GM04504 (cell line): Measurements from ENCODE around the gene POLR3C.

ENCODE experiments used
- DNase-seq: peaks from one replicate; pipeline ENCODE4 v3.0.0-alpha.2; 2012; ENCODE audit warnings: low read depth

The POLR3C gene

DNA sequence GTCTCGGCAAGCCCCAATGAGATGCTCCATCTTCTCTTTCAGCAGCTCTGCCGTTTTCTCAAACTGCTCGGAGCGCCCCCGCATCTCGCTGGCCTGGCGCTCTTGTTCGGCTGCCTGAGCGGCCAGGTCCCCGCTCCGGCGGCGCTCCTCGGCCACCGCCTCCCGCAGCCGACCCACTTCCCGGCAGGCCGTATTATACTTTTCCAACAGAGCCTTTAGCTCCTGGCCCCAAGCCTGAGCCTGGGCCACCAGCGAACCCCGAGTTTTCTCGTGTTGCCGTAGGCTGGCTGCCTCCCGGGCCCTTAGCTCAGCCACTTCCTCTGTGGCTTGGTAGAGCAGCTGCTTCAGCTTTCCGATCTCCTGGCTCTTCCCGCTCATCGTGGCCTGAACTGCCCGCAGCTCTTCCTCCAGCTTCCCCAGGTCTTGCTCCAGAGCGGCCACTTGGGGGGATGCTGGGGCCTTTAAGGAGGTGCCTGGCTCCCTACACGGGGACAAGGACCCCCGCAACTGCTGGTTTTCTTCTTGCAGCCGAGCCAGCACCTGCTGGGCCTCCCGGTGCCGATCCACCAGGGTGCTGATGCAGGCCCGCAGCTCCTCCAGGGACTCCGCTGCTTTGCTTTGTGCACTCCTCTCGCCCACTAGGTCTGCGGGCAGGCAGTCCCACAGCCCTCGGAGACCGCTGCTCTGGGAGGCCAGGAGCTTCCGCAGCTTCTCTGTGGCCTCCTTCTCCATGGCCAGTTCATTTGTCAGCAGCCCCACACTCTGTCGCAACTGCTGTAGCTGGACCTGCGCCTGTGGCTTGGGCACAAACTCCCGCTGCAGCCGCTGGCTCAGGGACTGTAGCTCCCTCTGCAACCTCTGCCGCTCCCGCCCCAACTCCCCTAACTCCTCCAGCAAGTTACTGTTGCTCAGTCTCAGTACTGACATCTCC lies 48.3 kb downstream of the POLR3C start:
- no peak for DNase-seq

DNA sequence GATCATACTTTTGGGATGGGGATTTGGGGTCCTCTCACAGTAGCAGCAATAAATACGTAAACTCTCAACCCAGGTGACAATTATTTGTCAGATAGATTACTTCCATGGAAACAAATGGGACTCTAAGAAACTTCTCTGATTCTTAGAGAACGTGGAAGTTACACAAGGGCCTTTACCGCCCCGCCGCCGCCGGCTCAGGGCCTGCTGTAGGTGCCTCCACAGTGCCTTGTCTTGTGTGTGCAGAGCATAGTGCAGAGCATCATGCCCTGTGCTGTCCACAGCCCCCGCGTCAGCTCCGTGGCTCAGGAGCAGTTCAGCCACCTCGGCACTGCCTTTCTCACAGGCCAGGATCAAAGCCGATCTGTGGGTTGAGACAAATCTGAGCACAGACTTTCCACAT lies 50.6 kb downstream of the POLR3C start:
- no peak for DNase-seq

DNA sequence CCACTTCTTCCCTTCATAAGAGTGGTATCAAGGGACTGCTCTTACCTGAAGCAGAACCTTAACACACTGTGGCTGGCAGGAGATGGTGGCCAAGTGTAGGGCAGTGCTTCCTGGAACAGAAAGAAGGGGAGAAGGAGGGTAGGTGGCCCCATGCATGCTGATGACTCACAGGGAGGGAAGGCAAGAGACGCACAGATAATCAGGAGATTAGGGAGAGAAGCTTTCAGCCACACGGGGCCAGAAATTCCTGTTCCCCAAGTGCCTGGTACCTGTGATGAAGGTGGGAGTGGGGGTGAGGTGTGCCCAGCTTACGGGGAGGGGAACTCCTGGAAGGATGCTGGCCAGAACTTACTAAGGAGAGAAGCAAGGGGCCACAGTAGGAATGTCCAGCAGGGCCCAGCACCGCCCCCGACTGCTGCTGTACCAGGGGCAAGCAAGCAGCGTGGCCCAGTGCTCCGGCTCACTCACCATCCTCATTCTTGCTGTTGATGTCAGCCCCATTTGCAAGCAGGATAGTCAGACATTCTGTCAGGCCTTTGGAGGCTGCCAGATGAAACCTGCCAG lies 54.0 kb downstream of the POLR3C start:
- DNase-seq, result no peak

GRCh38 chr1:145878724-145879123 lies 54.7 kb downstream of the POLR3C start:
- DNase-seq, result no peak

- no peak for DNase-seq
These were observed 55.8 kb downstream of the POLR3C start for GRCh38 chr1:145879775-145880174.

DNA sequence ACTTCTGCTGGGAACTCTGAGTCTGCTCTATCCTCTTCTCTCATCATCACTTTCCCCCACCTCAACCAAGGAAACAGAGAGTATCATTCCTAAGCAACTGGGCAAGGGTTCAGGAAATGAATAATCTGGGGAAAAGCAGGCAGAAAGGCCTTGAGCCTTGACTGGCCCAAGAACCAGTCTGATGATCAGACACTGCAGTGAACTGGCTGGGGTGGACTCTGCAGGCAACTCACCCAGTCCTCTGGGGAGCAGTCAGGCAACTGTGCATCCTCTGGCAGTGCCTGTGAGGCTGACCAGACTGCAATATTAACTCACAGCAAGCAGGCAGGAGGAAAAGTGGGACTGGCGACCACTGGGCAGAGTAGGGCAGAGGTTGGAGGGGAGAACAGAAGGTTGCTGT lies 60.7 kb downstream of the POLR3C start:
- DNase-seq, result no peak

GRCh38 chr1:145885738-145886287 lies 61.8 kb downstream of the POLR3C start, which contains the start of gene ANKRD35:
TSS of gene ANKRD35 (minus strand) at chr1:145885866. CDS start at chr1:145885758, 108 bp downstream.
- DNase-seq, result no peak

DNA sequence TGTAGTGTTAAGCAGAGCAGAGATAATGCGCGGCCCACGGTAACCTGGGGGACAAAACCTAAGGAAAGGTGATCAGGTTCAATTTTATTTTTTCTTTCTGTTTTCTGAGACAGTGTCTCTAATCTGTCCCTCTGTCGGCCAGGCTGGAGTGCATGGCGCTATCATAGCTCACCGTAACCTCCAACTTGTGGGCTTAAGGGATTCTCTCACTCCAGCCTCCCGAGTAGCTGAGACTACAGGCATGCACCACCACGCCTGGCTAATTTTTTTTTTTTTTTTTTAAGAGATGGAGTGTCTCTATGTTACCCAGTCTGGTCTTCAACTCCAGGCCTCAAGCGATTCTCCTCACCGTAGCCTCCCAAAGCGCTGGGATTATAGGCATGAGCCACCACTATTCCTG lies 62.4 kb downstream of the POLR3C start:
- no peak for DNase-seq

DNA sequence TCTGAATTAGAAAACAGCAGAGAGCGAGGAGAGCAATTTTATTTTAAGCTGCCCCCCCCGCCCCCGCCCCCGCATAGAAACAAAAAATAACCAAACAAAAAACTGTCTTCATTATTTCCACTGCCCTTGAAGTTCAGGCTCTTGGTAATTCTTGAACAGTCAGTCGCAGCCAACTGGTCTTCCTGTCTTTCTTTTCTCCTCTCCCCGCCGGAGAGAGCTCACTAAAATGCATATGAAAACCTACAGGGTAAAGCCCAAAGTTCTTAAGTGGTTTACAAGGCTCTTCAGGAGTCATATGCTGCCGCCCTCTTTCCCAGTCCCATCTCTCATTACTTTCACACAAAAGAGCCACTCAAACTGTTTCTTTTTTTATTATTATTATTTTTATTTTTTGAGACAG lies 62.8 kb downstream of the POLR3C start:
- no peak for DNase-seq

DNA sequence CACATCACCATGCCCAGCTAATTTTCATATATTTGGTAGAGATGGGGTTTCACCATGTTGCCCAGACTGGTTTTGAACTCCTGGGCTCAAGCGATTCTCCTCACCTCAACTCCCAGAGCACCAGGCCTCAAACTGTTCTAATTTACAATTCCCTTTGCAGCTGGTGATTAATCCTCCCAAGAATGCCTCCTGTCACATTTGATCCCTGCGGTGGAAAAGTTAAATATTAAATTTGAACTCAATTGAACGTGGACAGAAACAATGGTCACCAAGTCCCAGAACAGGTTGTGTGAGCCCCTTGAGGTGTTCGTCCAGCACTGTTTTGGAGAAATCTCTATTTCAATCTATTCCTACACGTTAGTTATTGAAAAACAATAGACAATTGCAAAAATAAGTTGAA lies 63.6 kb downstream of the POLR3C start:
- no peak for DNase-seq

DNA sequence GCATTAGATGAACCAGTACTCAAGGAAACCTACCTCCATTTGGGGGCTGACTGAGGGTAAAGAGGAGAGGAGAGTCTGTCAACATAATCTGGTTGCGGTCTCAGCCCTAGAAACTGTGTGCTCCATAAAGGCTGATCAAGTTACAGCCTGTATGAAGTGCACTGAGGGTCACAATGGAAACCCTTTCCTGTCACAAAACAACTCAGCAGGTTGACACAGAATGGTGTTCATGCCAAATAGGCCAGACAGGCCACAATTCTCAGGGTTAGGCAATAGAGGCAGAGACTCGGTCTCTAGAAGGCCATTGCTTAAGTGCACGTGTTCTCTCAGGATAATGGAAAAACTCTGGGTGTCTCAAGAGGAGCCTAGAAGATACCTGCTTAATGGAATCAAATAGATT lies 65.7 kb downstream of the POLR3C start:
- no peak for DNase-seq

GRCh38 chr1:145891143-145891542 lies 67.1 kb downstream of the POLR3C start:
- DNase-seq, result no peak

DNA sequence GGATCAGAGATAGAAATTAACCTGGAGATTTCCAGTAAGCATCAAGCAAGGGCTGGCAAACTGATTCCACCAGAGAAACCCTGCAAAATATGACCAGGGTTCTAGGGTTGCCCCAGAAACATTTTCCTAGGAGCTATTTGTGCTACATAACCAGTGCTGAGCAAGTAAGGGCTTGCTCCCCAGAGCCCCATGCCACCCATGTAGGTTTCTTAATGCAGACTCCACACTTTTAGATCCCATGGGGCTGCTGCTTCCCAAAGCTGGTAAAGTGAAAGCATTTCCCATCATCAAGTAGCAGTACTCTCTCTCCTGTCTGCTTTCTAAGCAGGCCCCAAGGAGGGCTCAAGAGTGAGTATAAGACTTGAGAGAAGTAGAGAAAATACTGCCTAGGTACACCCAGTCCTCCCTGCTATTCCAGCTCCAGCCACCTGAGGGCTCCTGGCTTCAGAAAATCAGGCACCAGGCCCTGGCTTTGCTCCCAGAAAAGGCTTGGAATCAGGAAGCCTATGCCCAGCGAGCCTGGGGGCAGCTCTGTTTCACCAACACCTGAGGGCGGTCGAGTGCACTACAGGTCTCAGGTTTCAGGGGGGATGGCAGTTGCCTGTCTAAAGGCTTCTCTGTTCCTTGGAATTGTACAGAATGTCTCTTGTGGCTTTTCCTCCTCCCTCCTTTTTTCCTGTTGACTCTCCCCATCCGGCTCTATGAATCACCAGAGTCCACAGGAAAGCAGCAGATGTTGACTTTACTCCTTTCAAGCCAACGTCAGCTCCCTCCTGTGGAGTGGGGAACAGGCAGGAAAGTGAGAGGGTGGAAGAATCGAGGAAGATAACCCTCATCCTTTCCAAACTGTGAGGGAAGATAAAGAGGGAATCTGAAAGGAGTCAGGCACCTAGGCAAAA lies 67.8 kb downstream of the POLR3C start:
- peak; percentile 97 for DNase-seq

DNA sequence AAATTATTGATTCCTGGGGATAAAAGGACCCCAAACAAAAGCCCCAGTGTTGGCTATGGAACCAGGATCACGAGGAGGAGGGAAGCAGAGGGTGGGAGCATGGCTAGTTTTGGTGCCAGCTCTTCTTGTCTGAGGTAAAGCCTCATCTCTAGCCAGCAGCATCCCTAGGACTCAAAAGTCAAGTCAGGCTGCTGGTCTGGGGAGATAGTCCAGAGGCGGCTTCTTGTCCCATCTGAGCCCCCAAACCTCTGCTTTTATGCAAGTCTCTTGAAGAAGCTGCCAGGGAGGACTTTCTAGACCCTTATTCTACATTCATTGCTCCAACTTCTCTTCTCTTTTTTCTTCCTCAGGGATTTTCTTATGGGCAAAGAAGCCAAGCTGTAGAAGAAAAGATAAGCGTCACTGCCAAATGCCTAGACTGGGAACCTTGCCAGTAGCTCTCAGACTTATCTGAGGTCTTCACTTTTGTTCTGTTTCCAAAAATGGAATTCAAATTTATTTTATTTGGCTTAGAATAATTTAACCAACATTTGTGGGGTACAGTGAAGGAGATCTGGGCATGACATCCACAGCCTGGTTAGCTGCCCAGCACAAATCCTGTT lies 68.6 kb downstream of the POLR3C start:
- no peak for DNase-seq

DNA sequence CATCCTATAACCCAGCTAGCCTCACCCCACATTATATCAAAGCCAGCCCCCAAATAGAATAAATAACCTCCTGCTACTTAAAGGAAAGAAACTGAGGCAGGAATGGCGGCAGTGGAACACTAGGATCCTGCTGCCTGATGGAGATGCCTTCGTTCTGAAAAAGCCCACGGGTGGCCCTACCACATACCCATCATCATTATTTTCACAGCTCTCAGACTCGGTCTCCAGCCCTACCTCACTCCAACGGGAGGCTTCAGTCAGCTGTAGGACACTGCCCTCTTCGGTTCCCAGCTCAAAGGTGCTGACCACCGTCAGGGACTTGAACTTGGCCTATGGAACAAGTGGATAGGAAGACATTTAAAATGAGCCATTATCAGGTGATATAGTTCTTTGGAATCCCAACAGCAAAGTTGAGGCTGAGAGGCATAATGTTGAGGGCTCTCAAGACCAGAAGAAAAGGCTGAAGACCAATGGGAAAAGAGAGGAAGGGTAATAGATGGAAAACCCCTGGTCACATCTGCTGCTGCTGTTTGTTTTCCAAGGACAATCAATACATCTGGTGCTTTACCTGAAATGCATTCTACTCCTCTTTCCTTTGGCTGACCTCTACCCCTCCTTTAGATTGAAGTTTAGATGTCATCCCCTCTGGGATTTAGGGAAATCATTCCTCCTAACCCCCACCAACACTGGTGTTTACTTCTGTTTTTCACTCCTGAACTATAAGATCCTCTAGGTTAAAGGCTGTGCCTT lies 69.5 kb downstream of the POLR3C start:
- DNase-seq, result no peak
